ENCODE results near the gene ZC3HAV1.

DNA sequence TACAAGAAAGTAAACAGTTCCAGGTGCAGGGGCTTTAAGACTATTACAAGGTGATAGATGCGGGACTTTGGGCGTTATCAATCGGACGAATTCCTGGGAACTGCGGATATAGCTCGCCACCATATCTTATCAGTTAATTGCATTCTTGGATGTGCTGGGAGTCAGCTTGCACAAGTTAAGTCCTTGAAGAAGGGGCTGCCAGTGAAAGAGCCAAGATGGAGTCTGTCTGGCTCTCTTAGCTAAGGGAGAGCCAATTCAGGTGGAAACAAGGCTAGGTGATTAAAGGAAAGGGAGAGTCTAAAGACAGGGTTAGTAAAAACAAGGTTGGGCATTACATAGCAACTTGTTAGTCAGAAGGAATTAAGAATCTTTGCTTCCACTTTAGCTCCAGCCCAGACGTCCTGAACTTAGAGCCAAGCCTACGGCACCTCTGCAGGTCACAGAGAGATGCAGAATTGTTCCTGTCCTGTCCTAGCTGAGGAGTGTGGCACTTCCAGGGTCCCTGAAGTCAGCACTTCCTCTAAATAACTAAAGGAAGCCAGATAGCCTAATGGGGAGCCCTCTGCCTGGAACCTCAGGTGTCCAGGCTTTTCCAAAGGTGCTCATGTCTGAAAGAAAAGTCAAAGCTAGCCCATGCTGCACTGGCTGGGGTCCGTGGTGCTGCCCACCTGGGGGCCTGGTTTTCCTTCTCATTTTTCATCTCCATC lies 17.3 kb downstream of the ZC3HAV1 start:
- TF ChIP-seq POLR2AphosphoS5 (IDR thresholded peaks at IDR 0.05; ENCODE audit: low read depth, low read length) = no peak
- no peak for TF ChIP-seq TAF1 (IDR thresholded peaks at IDR 0.05; ENCODE audit: low read depth, low read length)
- no peak for TF ChIP-seq POLR2A (IDR thresholded peaks at IDR 0.05; ENCODE audit: low read depth, low read length)
